ENCODE data around the gene FZD2.

DNA sequence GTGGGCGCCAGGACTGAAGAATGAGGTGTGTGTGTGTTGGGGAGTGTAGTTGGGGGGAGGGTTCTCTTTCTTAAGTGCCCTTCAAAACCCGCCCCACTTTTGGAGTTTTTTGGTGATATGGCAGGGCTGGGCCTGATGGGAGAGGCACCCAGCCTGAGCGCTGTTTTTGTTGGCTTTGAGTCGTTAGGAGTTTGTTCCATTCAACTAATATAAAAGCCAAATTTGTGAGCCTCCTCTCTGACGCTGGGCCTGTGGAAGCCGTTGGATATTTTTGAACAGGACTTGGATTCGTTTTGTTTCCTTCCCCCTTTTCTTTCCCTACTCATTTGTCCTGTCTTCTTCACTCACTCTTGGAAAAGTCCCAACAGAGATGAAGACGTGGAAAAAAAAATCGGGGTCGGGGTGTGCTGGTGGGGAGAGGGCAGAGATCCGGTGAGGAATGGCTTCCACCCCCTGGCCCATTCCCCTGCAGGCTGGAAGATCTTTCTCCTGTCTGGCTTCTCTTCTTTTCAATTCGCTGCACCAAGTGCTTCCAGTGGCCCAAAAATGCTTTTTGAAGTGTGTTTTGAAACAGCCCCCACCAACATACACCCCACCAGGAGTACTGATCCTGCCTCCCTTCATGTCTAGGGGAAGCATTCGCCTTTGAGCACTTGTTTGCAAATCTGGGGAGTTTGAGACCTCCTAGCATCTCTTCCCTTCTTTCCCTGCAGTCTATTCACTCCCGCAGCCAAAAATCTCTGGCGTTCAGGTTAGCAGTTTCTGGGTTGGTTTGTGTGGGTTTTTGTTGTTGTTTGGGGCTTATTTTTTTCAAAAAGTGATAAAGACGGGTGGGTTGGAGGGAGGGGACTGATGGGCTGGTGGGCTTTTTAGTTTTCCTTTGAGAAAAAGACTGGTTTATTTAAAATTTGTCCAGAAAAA lies 2.6 kb downstream of the FZD2 start:
- TF ChIP-seq, protein P1, sequence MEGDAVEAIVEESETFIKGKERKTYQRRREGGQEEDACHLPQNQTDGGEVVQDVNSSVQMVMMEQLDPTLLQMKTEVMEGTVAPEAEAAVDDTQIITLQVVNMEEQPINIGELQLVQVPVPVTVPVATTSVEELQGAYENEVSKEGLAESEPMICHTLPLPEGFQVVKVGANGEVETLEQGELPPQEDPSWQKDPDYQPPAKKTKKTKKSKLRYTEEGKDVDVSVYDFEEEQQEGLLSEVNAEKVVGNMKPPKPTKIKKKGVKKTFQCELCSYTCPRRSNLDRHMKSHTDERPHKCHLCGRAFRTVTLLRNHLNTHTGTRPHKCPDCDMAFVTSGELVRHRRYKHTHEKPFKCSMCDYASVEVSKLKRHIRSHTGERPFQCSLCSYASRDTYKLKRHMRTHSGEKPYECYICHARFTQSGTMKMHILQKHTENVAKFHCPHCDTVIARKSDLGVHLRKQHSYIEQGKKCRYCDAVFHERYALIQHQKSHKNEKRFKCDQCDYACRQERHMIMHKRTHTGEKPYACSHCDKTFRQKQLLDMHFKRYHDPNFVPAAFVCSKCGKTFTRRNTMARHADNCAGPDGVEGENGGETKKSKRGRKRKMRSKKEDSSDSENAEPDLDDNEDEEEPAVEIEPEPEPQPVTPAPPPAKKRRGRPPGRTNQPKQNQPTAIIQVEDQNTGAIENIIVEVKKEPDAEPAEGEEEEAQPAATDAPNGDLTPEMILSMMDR (IDR thresholded peaks at IDR 0.05): no peak
- TF ChIP-seq POLR2A (IDR thresholded peaks at IDR 0.05): no peak

All from Peyer's patch (tissue), 4 donors.